ENCODE results near the gene KAZN.

- TF ChIP-seq CTCF (IDR thresholded peaks at IDR 0.05; ENCODE audit: poor library complexity) (no peak), EZH2phosphoT487 (IDR thresholded peaks at IDR 0.05; ENCODE audit: low read depth, severe bottlenecking, unreplicated experiment) (no peak)
These were observed 437.6 kb downstream of the KAZN start for GRCh38 chr1:15036101-15036500.
